PC-3 (cell line): ENCODE results near the gene TLE5. TPM values are rescaled to one million over a fixed set of nuclear protein-coding genes. Genes with fewer than 3 reads are reported as not detected.

Experiments
- ATAC-seq: fragments of 200-7000 bp; cut with Tn5 transposase; 2 replicates; pipeline ENCODE4 v1.9.1; 2020; ENCODE audit warnings: mild to moderate bottlenecking, moderate library complexity
- BruUV-seq: library from RNA; stranded (reverse); fragments of 400-500 nt; replicated peaks from 2 replicates; lab custom pipeline; 2021; lab: Mats Ljungman, UMichigan
- CTCF ChIA-PET: fragments of 300-600 bp; sonication (Branson Sonifier 250); formaldehyde crosslinking; loops from one replicate; lab custom pipeline; 2022; ENCODE audit warnings: antibody characterized with exemption; lab: Charles Lee
- POLR2A ChIA-PET: fragments of 300-600 bp; sonication (Branson Sonifier 250); formaldehyde crosslinking; loops from one replicate; lab custom pipeline; 2022; ENCODE audit warnings: antibody characterized with exemption; ENCODE audit not compliant: unreplicated experiment; lab: Charles Lee
- DNase-seq: peaks from one replicate; pipeline ENCODE4 v3.0.0-alpha.2; 2015
- H2AFZ ChIP-seq: fragments of 300-600 bp; sonication (generic); 2 replicates; pipeline ENCODE4 v1.6.0; 2016; ENCODE audit warnings: antibody characterized with exemption, low read length
- H3F3A ChIP-seq: fragments of 300-600 bp; sonication (generic); one replicate; pipeline ENCODE4 v1.6.0; 2017; ENCODE audit warnings: antibody characterized with exemption, low read length, control low read depth, mild to moderate bottlenecking; ENCODE audit not compliant: unreplicated experiment
- H3K27ac ChIP-seq: fragments of 300-600 bp; sonication (generic); 2 replicates; pipeline ENCODE4 v1.5.1; 2016; ENCODE audit warnings: mild to moderate bottlenecking, low read length
- H3K27me3 ChIP-seq: fragments of 300-600 bp; sonication (generic); 2 replicates; pipeline ENCODE4 v1.6.1; 2016; ENCODE audit warnings: low read length, mixed read lengths
- H3K36me3 ChIP-seq: fragments of 300-600 bp; sonication (generic); 2 replicates; pipeline ENCODE4 v1.6.1; 2016; ENCODE audit warnings: low read depth, mixed run types, low read length, mixed read lengths
- H3K4me1 ChIP-seq: fragments of 300-600 bp; sonication (generic); 2 replicates; pipeline ENCODE4 v1.5.1; 2016; ENCODE audit warnings: low read length; ENCODE audit not compliant: insufficient read depth
- H3K4me2 ChIP-seq: fragments of 300-600 bp; sonication (generic); 2 replicates; pipeline ENCODE4 v1.6.0; 2016; ENCODE audit warnings: low read length
- H3K4me3 ChIP-seq: fragments of 300-600 bp; sonication (generic); 2 replicates; pipeline ENCODE4 v1.5.1; 2016; ENCODE audit warnings: mild to moderate bottlenecking, low read length, mixed read lengths
- H3K79me2 ChIP-seq: fragments of 300-600 bp; sonication (generic); 2 replicates; pipeline ENCODE4 v1.6.1; 2017; ENCODE audit warnings: low read length, mixed read lengths
- H3K9ac ChIP-seq: fragments of 300-600 bp; sonication (generic); 2 replicates; pipeline ENCODE4 v1.6.0; 2016; ENCODE audit warnings: mild to moderate bottlenecking, low read length
- H3K9me2 ChIP-seq: fragments of 300-600 bp; sonication (generic); replicated peaks from 2 replicates; pipeline ENCODE4 v1.6.1; 2016; ENCODE audit warnings: mixed run types, low read length, mixed read lengths
- H3K9me3 ChIP-seq: fragments of 300-600 bp; sonication (generic); 2 replicates; pipeline ENCODE4 v1.6.1; 2016; ENCODE audit warnings: low read length, mixed read lengths
- H4K20me1 ChIP-seq: fragments of 300-600 bp; sonication (generic); 2 replicates; pipeline ENCODE4 v1.6.1; 2016; ENCODE audit warnings: low read length, mixed read lengths
- CTCF ChIP-seq: fragments of 300-600 bp; sonication (generic); conservative IDR thresholded peaks from 2 replicates; pipeline ENCODE4 v1.5.1; 2017; ENCODE audit warnings: antibody characterized with exemption, low read depth, mild to moderate bottlenecking, low read length
- EZH2 ChIP-seq: fragments of 300-600 bp; sonication (generic); IDR thresholded peaks from one replicate; pipeline ENCODE4 v1.6.1; 2017; ENCODE audit warnings: antibody characterized with exemption, mild to moderate bottlenecking, low read length; ENCODE audit not compliant: unreplicated experiment
- EZH2phosphoT487 ChIP-seq: fragments of 300-600 bp; sonication (generic); IDR thresholded peaks from 2 replicates; pipeline ENCODE4 v1.6.1; 2018; ENCODE audit warnings: mild to moderate bottlenecking, antibody characterized with exemption, low read length, borderline replicate concordance
- intact Hi-C: fragments of 100-400 bp; cut with micrococcal nuclease; formaldehyde crosslinking; loops from 2 replicates; pipeline ENCODE4 v1.9.0; 2023
- total RNA-seq: library from RNA; depleted of rRNA; stranded (reverse); fragments of >200 nt; gene quantifications from 2 replicates; pipeline ENCODE4 v1.2.3, GENCODE V29; 2014

The TLE5 gene
- total RNA-seq, 1 experiment from 2014 or later, result 351 TPM

DNA sequence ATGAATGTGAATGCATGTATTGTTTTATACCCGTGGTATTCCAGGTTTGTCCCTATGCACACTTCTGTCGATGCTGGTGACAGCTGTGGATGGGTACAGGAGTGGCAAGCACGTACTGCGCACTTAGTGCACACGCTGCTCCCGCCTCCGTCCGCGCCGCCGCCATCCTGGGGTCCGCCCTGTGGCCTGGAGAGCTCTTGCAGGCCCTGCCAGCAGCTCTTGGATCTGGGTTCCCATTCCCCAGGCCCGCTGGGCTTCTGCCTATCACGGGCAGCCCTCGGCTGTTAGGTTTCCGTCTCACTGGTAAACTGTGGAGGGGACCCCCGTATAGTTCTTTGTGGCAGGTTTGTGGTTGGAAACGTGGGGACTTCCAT lies 35.8 kb upstream of the TLE5 start:
- no peaks in the 10 kb centered on the region for H3F3A ChIP-seq
- peaks cover 84% of the 10 kb centered on the region for H3K79me2 ChIP-seq
- DNase-seq, result no peak
- ChIA-PET POLR2A (no interaction called here), CTCF (no interaction called here)
- intact Hi-C loops, result loop anchor here (10.0 kb wide), 1 partner anchor 143 kb away; no protein-coding TSS in a partner anchor
- peaks cover 9% of the 10 kb centered on the region; the same call in 1 of the 2 replicates for H4K20me1 ChIP-seq
- no peaks in the 10 kb centered on the region for H3K9me3 ChIP-seq
- no peaks in the 10 kb centered on the region for H3K36me3 ChIP-seq
- no peak overlapping the region for H3K9ac ChIP-seq
- ATAC-seq, result no peak
- no peaks in the 10 kb centered on the region for H3K27me3 ChIP-seq
- TF ChIP-seq EZH2 (no peak), EZH2phosphoT487 (no peak), CTCF (no peak)
- H3K27ac ChIP-seq, result no peak overlapping the region
- H2AFZ ChIP-seq, result no peak overlapping the region
- H3K4me3 ChIP-seq, result no peak overlapping the region
- no peak overlapping the region for H3K4me2 ChIP-seq
- peaks cover 7% of the 10 kb centered on the region; the same call in 1 of the 2 replicates for H3K4me1 ChIP-seq
- BruUV-seq, result no TSS peak
- no peaks in the 10 kb centered on the region for H3K9me2 ChIP-seq

- no peak overlapping the region for H2AFZ ChIP-seq
- no peak overlapping the region for H3K4me3 ChIP-seq
- BruUV-seq, result no TSS peak
These were observed 35.2 kb upstream of the TLE5 start for GRCh38 chr19:3097442-3097871.

More at GRCh38 chr19:3097442-3097871, 35.2 kb upstream of the TLE5 start:
- peaks cover 7% of the 10 kb centered on the region; the same call in 1 of the 2 replicates for H3K4me1 ChIP-seq
- H3K9me3 ChIP-seq, result no peaks in the 10 kb centered on the region
- H3K36me3 ChIP-seq, result no peaks in the 10 kb centered on the region
- H3K27me3 ChIP-seq, result no peaks in the 10 kb centered on the region
- peaks cover 9% of the 10 kb centered on the region; the same call in 1 of the 2 replicates for H4K20me1 ChIP-seq
- POLR2A ChIA-PET, result no interaction called here
- no peak overlapping the region for H3K27ac ChIP-seq
- H3K9ac ChIP-seq, result no peak overlapping the region
- H3K9me2 ChIP-seq, result no peaks in the 10 kb centered on the region
- TF ChIP-seq EZH2 (no peak), EZH2phosphoT487 (no peak), CTCF (no peak)
- CTCF ChIA-PET, result no interaction called here
- H3F3A ChIP-seq, result no peaks in the 10 kb centered on the region
- peaks cover 80% of the 10 kb centered on the region for H3K79me2 ChIP-seq
- DNase-seq, result no peak
- no peak for ATAC-seq
- H3K4me2 ChIP-seq, result no peak overlapping the region
- intact Hi-C loops, result loop anchor here (10.0 kb wide), 1 partner anchor 143 kb away; no protein-coding TSS in a partner anchor
